ENCODE data around the gene CAMK4. TPM values are rescaled to one million over a fixed set of nuclear protein-coding genes. Genes with fewer than 3 reads are reported as not detected.

CAMK4 gene
- total and polyA plus RNA-seq, 4 donors, result 15.8 to 49.1 (median 25.0) TPM

DNA sequence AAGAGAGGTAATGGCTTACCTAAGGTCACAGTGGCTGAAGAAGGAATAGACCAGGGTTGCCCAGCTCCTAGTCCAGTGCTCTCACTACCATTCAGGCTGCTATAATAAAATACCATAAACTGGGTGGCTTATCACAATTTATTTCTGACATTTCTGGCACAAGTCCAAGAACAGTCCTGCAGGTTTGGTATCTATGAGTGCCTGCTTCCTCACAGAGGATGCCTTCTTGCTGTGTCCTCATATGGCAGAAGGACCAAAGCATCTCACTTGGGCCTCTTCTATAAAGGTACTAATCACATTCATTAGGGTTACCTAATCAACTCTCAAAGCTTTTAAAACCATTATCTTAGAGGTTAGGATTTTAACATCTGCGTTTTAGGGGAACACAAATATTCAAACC lies 271.0 kb downstream of the CAMK4 start:
- Histone ChIP-seq H3K27ac (ENCODE audit: low read depth, low read length) (no peak overlapping the region), H3K36me3 (ENCODE audit: control insufficient read depth, insufficient read depth, low read length) (peaks cover 3% of the 10 kb centered on the region), H3K9me3 (ENCODE audit: control insufficient read depth, insufficient read depth, low read length) (no peaks in the 10 kb centered on the region), H3K4me3 (ENCODE audit: low read depth, low read length) (no peak overlapping the region), H3K27me3 (ENCODE audit: control insufficient read depth, insufficient read depth, low read length) (no peaks in the 10 kb centered on the region), H3K4me1 (ENCODE audit: control insufficient read depth, insufficient read depth, low read length) (no peaks in the 10 kb centered on the region)
- WGBS (ENCODE audit: insufficient coverage), result no CpG with 5 or more reads among the region's 1 CpG
- peak in 1 of 6 donors; percentile 12 for DNase-seq (ENCODE audit: low read depth in 4 of 6, low spot score in 6 of 6)

DNA sequence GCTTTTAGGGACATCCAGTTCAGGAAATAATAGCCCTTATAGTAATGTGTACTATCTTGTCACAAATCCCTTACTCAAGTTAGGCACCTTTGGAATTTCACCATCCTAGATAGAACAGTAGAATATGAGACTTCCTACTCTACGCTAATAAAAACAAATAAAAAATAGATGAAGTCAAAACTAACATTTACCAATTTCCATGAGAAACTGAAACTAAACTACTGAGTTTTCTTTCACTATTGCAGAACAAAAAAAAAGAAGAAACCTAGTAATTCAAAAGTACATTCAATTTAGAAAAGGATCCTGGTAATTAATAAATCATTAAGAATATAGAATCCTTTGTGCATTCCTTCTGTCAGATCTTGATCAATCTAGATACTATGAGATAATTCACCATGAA lies 274.2 kb downstream of the CAMK4 start:
- no CpG with 5 or more reads among the region's 1 CpG for WGBS (ENCODE audit: insufficient coverage)
- Histone ChIP-seq H3K27me3 (ENCODE audit: control insufficient read depth, insufficient read depth, low read length) (no peaks in the 10 kb centered on the region), H3K4me1 (ENCODE audit: control insufficient read depth, insufficient read depth, low read length) (no peaks in the 10 kb centered on the region), H3K4me3 (ENCODE audit: low read depth, low read length) (no peak overlapping the region), H3K36me3 (ENCODE audit: control insufficient read depth, insufficient read depth, low read length) (peaks cover 5% of the 10 kb centered on the region), H3K9me3 (ENCODE audit: control insufficient read depth, insufficient read depth, low read length) (no peaks in the 10 kb centered on the region), H3K27ac (ENCODE audit: low read depth, low read length) (no peak overlapping the region)
- DNase-seq (ENCODE audit: low read depth in 4 of 6, low spot score in 6 of 6), result no peak

DNA sequence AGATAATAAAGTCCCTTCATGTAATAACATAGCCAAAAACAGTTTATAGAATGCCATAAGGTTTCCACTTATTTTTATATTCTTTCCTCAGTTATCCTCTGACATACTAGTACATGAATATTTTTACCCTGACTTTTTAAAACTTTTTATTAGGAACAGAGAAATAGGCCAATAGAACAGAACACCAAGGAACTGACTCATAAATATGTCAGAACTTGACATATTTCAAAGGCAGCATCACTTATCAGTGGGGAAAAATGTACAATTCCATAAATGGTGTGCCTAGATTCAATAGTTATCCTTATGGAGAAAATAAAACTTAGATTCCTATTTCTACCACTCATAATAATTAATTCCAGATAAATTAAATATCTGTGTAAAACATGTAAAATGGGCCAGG lies 278.8 kb downstream of the CAMK4 start:
- Histone ChIP-seq H3K9me3 (ENCODE audit: control insufficient read depth, insufficient read depth, low read length) (no peaks in the 10 kb centered on the region), H3K27ac (ENCODE audit: low read depth, low read length) (no peak overlapping the region), H3K4me1 (ENCODE audit: control insufficient read depth, insufficient read depth, low read length) (no peaks in the 10 kb centered on the region), H3K4me3 (ENCODE audit: low read depth, low read length) (no peak overlapping the region), H3K27me3 (ENCODE audit: control insufficient read depth, insufficient read depth, low read length) (no peaks in the 10 kb centered on the region), H3K36me3 (ENCODE audit: control insufficient read depth, insufficient read depth, low read length) (peaks cover 6% of the 10 kb centered on the region)
- no peak for DNase-seq (ENCODE audit: low read depth in 4 of 6, low spot score in 6 of 6)

DNA sequence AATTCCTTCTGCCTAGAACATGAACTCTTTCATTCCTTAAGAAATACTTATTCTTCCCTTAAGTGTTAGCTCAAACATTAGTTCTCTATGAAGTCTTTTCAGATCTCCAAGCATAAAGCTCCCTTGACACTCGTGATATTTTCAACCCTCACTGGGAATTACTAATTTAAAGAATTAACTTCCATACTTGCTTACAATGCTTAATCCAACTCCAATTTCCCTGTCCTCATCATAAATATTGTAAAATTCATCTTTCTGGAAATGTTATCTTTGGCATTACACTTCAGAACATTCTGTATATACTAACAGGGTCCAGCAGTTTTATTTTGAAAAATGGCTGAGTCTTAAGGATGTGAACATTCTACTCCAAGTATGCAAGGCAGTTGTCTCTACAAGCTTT lies 280.9 kb downstream of the CAMK4 start:
- Histone ChIP-seq H3K27ac (ENCODE audit: low read depth, low read length) (no peak overlapping the region), H3K9me3 (ENCODE audit: control insufficient read depth, insufficient read depth, low read length) (no peaks in the 10 kb centered on the region), H3K36me3 (ENCODE audit: control insufficient read depth, insufficient read depth, low read length) (peaks cover 3% of the 10 kb centered on the region), H3K27me3 (ENCODE audit: control insufficient read depth, insufficient read depth, low read length) (no peaks in the 10 kb centered on the region), H3K4me3 (ENCODE audit: low read depth, low read length) (no peak overlapping the region), H3K4me1 (ENCODE audit: control insufficient read depth, insufficient read depth, low read length) (no peaks in the 10 kb centered on the region)
- WGBS (ENCODE audit: insufficient coverage), result no CpG with 5 or more reads among the region's 1 CpG
- DNase-seq (ENCODE audit: low read depth in 4 of 6, low spot score in 6 of 6), result no peak

DNA sequence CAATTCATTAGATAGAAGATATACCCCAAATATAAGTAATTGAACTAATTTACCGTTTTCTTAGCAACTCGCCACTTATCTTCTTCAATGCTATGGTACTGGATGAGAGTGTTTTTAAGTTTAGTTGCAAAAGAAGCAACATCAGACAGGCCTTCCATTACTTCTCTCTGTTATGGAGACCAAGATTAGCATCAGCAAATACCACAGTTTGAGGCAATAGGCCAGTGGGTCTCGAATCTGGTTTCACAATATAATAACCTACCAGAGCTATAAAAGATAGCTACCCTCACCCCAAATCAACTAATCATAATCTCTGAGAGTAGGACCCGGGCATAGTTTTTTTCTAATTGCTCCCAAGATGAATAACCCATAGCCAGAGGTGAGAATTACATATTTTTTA lies 283.1 kb downstream of the CAMK4 start:
- no peak overlapping the region for H3K27ac ChIP-seq (ENCODE audit: low read depth, low read length)
- peaks cover 3% of the 10 kb centered on the region for H3K36me3 ChIP-seq (ENCODE audit: control insufficient read depth, insufficient read depth, low read length)
- no CpG with 5 or more reads among the region's 4 CpGs for WGBS (ENCODE audit: insufficient coverage)
- H3K4me3 ChIP-seq (ENCODE audit: low read depth, low read length), result no peak overlapping the region
- H3K27me3 ChIP-seq (ENCODE audit: control insufficient read depth, insufficient read depth, low read length), result no peaks in the 10 kb centered on the region
- H3K9me3 ChIP-seq (ENCODE audit: control insufficient read depth, insufficient read depth, low read length), result no peaks in the 10 kb centered on the region
- H3K4me1 ChIP-seq (ENCODE audit: control insufficient read depth, insufficient read depth, low read length), result peaks cover 6% of the 10 kb centered on the region
- no peak for DNase-seq (ENCODE audit: low read depth in 4 of 6, low spot score in 6 of 6)

DNA sequence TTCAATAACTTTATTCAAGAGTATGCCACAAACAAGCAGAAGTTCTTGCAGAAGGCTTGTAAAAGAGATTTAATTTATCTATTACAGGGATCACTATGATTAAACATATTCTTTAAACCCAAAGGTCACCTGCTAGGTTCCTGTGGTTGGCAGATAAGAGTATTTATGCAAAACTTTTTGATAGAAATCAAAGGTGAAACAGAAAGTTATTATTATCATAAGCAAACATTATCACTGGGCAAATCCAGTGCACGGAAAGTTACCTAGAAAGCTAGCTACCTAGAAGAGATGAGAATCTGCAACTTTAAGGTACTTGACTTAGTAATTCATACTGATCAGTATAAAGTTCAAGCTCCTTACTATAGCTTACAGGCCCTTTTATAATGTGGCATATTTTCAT lies 284.9 kb downstream of the CAMK4 start:
- Histone ChIP-seq H3K27ac (ENCODE audit: low read depth, low read length) (no peak overlapping the region), H3K27me3 (ENCODE audit: control insufficient read depth, insufficient read depth, low read length) (no peaks in the 10 kb centered on the region), H3K36me3 (ENCODE audit: control insufficient read depth, insufficient read depth, low read length) (no peaks in the 10 kb centered on the region), H3K4me3 (ENCODE audit: low read depth, low read length) (no peak overlapping the region), H3K4me1 (ENCODE audit: control insufficient read depth, insufficient read depth, low read length) (peaks cover 6% of the 10 kb centered on the region), H3K9me3 (ENCODE audit: control insufficient read depth, insufficient read depth, low read length) (no peaks in the 10 kb centered on the region)
- WGBS (ENCODE audit: insufficient coverage), result no CpG with 5 or more reads among the region's 1 CpG
- no peak for DNase-seq (ENCODE audit: low read depth in 4 of 6, low spot score in 6 of 6)

DNA sequence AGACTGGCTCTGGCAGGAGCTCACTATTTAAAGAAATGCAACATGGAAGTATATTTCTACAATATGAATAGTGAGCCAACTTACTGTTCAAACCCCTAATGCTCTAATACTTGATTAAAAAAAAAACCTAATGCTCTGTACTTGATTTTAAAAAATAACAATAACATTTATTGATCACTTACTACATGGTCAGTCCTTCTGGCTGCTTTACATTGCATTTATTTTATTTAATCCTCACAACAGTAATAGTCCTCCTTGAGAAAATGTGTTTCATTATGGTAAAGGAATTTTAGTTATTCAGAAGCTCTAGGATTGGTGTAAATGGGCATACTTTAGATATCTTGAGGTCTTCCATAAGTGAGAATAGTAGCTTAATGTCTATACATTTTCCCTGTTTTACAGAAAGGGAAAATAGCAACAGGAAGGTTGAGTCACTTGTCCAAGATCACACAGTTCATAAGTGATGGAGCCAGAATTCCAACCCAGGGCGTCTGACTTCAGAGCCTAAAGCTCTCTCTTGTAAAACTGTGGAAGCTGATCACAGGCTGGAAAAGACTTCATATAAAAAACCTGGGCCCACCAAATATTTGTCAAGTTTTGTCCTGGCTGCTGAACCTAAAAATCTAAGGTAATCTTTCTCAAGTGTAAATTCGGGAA lies 287.1 kb downstream of the CAMK4 start:
- 0% methylated on average over 2 of the region's 2 CpGs for WGBS (ENCODE audit: insufficient coverage)
- H3K4me3 ChIP-seq (ENCODE audit: low read depth, low read length), result peak overlapping the region; percentile 95
- peak overlapping the region; percentile 95 for H3K27ac ChIP-seq (ENCODE audit: low read depth, low read length)
- DNase-seq (ENCODE audit: low read depth in 4 of 6, low spot score in 6 of 6), result no peak
- H3K36me3 ChIP-seq (ENCODE audit: control insufficient read depth, insufficient read depth, low read length), result no peaks in the 10 kb centered on the region
- no peaks in the 10 kb centered on the region for H3K9me3 ChIP-seq (ENCODE audit: control insufficient read depth, insufficient read depth, low read length)
- no peaks in the 10 kb centered on the region for H3K27me3 ChIP-seq (ENCODE audit: control insufficient read depth, insufficient read depth, low read length)
- peaks cover 6% of the 10 kb centered on the region for H3K4me1 ChIP-seq (ENCODE audit: control insufficient read depth, insufficient read depth, low read length)

DNA sequence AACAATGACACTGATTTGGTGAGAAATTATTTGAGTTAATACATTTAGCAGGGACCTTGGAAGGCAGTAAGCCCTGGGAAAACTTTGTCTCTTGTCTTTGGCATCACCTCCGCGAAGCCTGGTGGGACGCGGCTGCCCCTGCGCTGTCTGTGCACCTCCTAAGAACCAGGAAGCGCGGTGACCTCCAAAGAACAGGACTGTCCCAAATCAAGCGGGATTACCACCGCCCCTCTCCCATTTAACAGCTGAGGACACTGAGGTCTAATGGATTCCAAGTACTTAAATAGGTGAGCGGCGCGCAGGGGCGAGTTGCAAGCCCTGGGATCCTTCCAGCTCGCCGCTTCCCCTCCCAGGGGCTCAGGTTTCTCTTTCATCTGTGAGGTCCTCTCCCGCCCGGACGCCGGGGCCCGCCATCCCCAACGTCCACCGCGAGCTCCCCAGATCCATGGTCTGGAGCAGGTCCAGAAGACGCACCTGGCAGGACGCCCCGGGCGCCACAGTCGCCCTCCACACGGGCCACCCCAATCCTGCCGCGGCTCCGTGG lies 287.7 kb downstream of the CAMK4 start:
- Histone ChIP-seq H3K4me1 (ENCODE audit: control insufficient read depth, insufficient read depth, low read length) (peaks cover 6% of the 10 kb centered on the region), H3K27ac (ENCODE audit: low read depth, low read length) (peak overlapping the region; percentile 95), H3K36me3 (ENCODE audit: control insufficient read depth, insufficient read depth, low read length) (no peaks in the 10 kb centered on the region), H3K9me3 (ENCODE audit: control insufficient read depth, insufficient read depth, low read length) (no peaks in the 10 kb centered on the region), H3K27me3 (ENCODE audit: control insufficient read depth, insufficient read depth, low read length) (no peaks in the 10 kb centered on the region), H3K4me3 (ENCODE audit: low read depth, low read length) (peak overlapping the region; percentile 95)
- DNase-seq (ENCODE audit: low read depth in 4 of 6, low spot score in 6 of 6), result peak in 2 of 6 donors; percentile 4 to 15
- WGBS (ENCODE audit: insufficient coverage), result under 1% methylated on average over 32 of the region's 32 CpGs

DNA sequence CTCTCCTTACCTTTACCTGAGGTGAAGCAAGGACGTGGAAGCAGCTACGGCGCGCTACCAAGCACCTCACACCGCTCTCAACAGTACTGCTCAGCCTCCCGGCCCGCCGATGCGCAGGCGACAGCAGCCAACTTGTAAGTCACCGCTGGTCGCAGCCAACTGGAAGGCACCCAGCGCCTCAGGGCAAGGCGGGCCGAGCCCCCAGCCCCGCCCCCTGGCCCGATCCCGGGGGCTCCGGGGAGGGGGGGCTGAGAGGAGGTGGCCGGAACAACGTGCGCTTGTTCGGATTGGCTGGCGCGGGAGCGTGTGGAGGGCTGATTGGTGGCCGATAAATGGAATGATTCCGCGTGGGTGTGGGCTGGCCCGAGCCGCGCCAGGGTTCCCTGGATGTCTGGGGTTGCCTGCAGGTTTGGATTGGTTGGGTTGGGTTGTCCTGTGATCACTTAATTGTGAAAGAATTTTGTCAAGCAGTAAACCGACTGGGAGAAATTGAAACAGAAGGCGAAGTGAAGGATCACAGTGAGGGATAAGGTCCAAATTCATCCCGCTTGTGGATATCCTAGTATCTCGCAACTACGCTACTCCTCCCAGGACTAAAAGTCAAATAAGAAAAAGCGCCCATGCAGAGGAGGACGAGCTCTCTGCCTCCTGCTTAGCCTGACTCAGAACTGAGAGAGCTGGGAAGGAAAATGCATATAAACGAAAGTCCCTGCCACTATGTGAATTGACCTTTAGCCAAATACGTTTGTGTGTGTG lies 288.4 kb downstream of the CAMK4 start, which contains the start of gene STARD4:
TSS of gene STARD4 (minus strand) at position 161 of the 756 bp plus-strand sequence. CDS start 5,102 bp downstream, outside the sequence.
- DNase-seq (ENCODE audit: low read depth in 4 of 6, low spot score in 6 of 6), result peak; percentile 89 to 99 (median 94)
- WGBS (ENCODE audit: insufficient coverage), result 0% methylated on average over 36 of the region's 41 CpGs
- Histone ChIP-seq H3K27me3 (ENCODE audit: control insufficient read depth, insufficient read depth, low read length) (no peaks in the 10 kb centered on the region), H3K9me3 (ENCODE audit: control insufficient read depth, insufficient read depth, low read length) (no peaks in the 10 kb centered on the region), H3K27ac (ENCODE audit: low read depth, low read length) (peak within 1 kb of the TSS; percentile 95), H3K36me3 (ENCODE audit: control insufficient read depth, insufficient read depth, low read length) (no peaks in the 10 kb centered on the region), H3K4me3 (ENCODE audit: low read depth, low read length) (peak within 1 kb of the TSS; percentile 95), H3K4me1 (ENCODE audit: control insufficient read depth, insufficient read depth, low read length) (peaks cover 6% of the 10 kb centered on the region)

Measured in spinal cord (tissue), 10 donors.